Transverse colon (tissue), 4 donors: ENCODE results near the gene NR4A1. TPM values are rescaled to one million over a fixed set of nuclear protein-coding genes. Genes with fewer than 3 reads are reported as not detected.

Source experiments
- DNase-seq: peaks from one replicate; pipeline ENCODE4 v3.0.0-alpha.2; 2019
- H3K27ac ChIP-seq, 4 donors: fragments of 200-600 bp; sonication (generic); 2 replicates each; pipeline ENCODE4 v1.5.1; 2016 to 2018; ENCODE audit warnings: inconsistent platforms in 4 of 4
- H3K27me3 ChIP-seq: fragments of 200-600 bp; sonication (generic); 2 replicates; pipeline ENCODE4 v1.5.1; 2017; ENCODE audit warnings: inconsistent platforms
- H3K36me3 ChIP-seq, 4 donors: fragments of 200-600 bp; sonication (generic); 2 replicates each; pipeline ENCODE4 v1.5.1; 2017 to 2019; ENCODE audit warnings: inconsistent platforms in 4 of 4
- H3K4me1 ChIP-seq, 4 donors: fragments of 200-600 bp; sonication (generic); 2 replicates each; pipeline ENCODE4 v1.5.1; 2017 to 2020; ENCODE audit warnings: inconsistent platforms in 4 of 4
- H3K4me3 ChIP-seq, 4 donors: fragments of 200-600 bp; sonication (generic); 1 replicate in 1 of 4; 2 replicates in 3 of 4; pipeline versions ENCODE4 v1.5.1 to v1.6.1; 2017 to 2019; ENCODE audit warnings: inconsistent platforms in 4 of 4
- H3K9me3 ChIP-seq, 2 donors: fragments of 200-600 bp; sonication (generic); 2 replicates each; pipeline ENCODE4 v1.5.1; 2017 to 2019; ENCODE audit warnings: inconsistent platforms in 2 of 2
- CTCF ChIP-seq, 5 experiments: fragments of 200-600 bp in 3 of 5; fragments of 450-650 bp in 2 of 5; sonication (generic) in 3 of 5; IDR thresholded peaks; 1 replicate in 2 of 5; 2 replicates in 3 of 5; pipeline ENCODE4 v1.5.1; 2016 to 2017; ENCODE audit warnings: antibody characterized with exemption in 5 of 5, inconsistent platforms in 3 of 5, mild to moderate bottlenecking in 2 of 5, moderate library complexity in 1 of 5
- EP300 ChIP-seq: sonication (generic); formaldehyde crosslinking; IDR thresholded peaks from one replicate; pipeline ENCODE4 v1.6.1; 2017; ENCODE audit warnings: antibody characterized with exemption, low read depth
- POLR2A ChIP-seq: fragments of 450-650 bp; IDR thresholded peaks from one replicate; pipeline ENCODE4 v1.6.1; 2016; ENCODE audit warnings: antibody characterized with exemption, mild to moderate bottlenecking, moderate library complexity
- POLR2AphosphoS5 ChIP-seq, 3 donors: sonication (generic); formaldehyde crosslinking; IDR thresholded peaks; one replicate each; pipeline ENCODE4 v1.6.1; 2016; ENCODE audit warnings: antibody characterized with exemption in 3 of 3
- WGBS, 2 donors: methylation state at CpG; one replicate each; pipeline ENCODE4 v1.1.5; 2018; ENCODE audit warnings: low coverage in 1 of 2; 5-methylcytosine and 5-hydroxymethylcytosine counted together
- in situ Hi-C, 4 donors: fragments of 200-750 bp; cut with MboI; loops; one replicate each; pipeline versions ENCODE4 v1.15.0 to v1.15.1; 2017; ENCODE audit warnings: low sequenced_read_pairs in 3 of 4, low pct_ligation_motif_present in 1 of 4, low pct_unique_long_range_greater_than_20kb in 1 of 4
- intact Hi-C: fragments of 100-400 bp; cut with DNase I; formaldehyde crosslinking; loops from one replicate; pipeline ENCODE4 v1.15.1; 2023; ENCODE audit warnings: low total_unique reads
- total RNA-seq, 4 donors: library from RNA; depleted of rRNA; stranded (reverse); fragments of >200 nt; gene quantifications; one replicate each; pipeline ENCODE4 v1.1.0, GENCODE V29; 2016

Gene NR4A1
- total RNA-seq, 4 donors from 2014 or later, result 50.7 to 102 (median 76.9) TPM

GRCh38 chr12:52014567-52015530, 36.4 kb upstream of the NR4A1 start:
- intact Hi-C loops (no loop called here), in situ Hi-C loops (no loop called here)
- WGBS, 2 donors, result 69% methylated on average over 69 of the region's 93 CpGs; no CpG with 5 or more reads in 1 of the 2 donors
- no peak for DNase-seq
- Histone ChIP-seq H3K4me1 (peaks cover 0 to 12% (median 5%) of the 10 kb centered on the region in 4 donors), H3K27me3 (peaks cover 26% of the 10 kb centered on the region), H3K4me3 (no peak overlapping the region), H3K27ac (no peak overlapping the region), H3K36me3 (no peaks in the 10 kb centered on the region), H3K9me3 (no peaks in the 10 kb centered on the region)
- TF ChIP-seq POLR2AphosphoS5 (IDR thresholded peaks at IDR 0.05) (no peak), CTCF (IDR thresholded peaks at IDR 0.05) (no peak), EP300 (no peak), POLR2A (no peak)

GRCh38 chr12:52015532-52016041, 35.7 kb upstream of the NR4A1 start:
- Histone ChIP-seq H3K4me3 (no peak overlapping the region), H3K9me3 (no peaks in the 10 kb centered on the region), H3K4me1 (peaks cover 0 to 5% (median 2%) of the 10 kb centered on the region in 4 donors), H3K36me3 (no peaks in the 10 kb centered on the region), H3K27ac (no peak overlapping the region), H3K27me3 (peaks cover 26% of the 10 kb centered on the region)
- in situ Hi-C loops (no loop called here), intact Hi-C loops (no loop called here)
- no peak for TF ChIP-seq POLR2A
- TF ChIP-seq POLR2AphosphoS5 (IDR thresholded peaks at IDR 0.05), result peak in 1 of 3 donors; percentile 11
- TF ChIP-seq CTCF (IDR thresholded peaks at IDR 0.05), result no peak
- no peak for TF ChIP-seq EP300
- DNase-seq, result no peak
- WGBS, 2 donors, result 80% methylated on average over 10 of the region's 10 CpGs; no CpG with 5 or more reads in 1 of the 2 donors

GRCh38 chr12:52018433-52019112, 32.7 kb upstream of the NR4A1 start:
- intact Hi-C loops (no loop called here), in situ Hi-C loops (no loop called here)
- Histone ChIP-seq H3K4me1 (peaks cover 0 to 7% (median 6%) of the 10 kb centered on the region in 4 donors), H3K27ac (no peak overlapping the region), H3K36me3 (no peaks in the 10 kb centered on the region), H3K27me3 (peaks cover 26% of the 10 kb centered on the region), H3K4me3 (no peak overlapping the region), H3K9me3 (no peaks in the 10 kb centered on the region)
- no peak for DNase-seq
- no peak for TF ChIP-seq POLR2AphosphoS5 (IDR thresholded peaks at IDR 0.05)
- no peak for TF ChIP-seq POLR2A
- TF ChIP-seq CTCF (IDR thresholded peaks at IDR 0.05), result no peak
- TF ChIP-seq EP300, result no peak
- WGBS, 2 donors, result 67 to 83% methylated on average over 1 to 4 of the region's 4 CpGs
